DMS53 treated with DMSO at 0.1 percent for 48 hours (cell line): ENCODE measurements around the gene SLC22A23.

Source experiments
- DNase-seq: peaks from one replicate; lab custom pipeline; 2025; ENCODE audit not compliant: unreplicated experiment; lab: John Stamatoyannopoulos, UW

The SLC22A23 gene, protein sequence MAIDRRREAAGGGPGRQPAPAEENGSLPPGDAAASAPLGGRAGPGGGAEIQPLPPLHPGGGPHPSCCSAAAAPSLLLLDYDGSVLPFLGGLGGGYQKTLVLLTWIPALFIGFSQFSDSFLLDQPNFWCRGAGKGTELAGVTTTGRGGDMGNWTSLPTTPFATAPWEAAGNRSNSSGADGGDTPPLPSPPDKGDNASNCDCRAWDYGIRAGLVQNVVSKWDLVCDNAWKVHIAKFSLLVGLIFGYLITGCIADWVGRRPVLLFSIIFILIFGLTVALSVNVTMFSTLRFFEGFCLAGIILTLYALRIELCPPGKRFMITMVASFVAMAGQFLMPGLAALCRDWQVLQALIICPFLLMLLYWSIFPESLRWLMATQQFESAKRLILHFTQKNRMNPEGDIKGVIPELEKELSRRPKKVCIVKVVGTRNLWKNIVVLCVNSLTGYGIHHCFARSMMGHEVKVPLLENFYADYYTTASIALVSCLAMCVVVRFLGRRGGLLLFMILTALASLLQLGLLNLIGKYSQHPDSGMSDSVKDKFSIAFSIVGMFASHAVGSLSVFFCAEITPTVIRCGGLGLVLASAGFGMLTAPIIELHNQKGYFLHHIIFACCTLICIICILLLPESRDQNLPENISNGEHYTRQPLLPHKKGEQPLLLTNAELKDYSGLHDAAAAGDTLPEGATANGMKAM

GRCh38 chr6:3456898-3457709 is at the start of gene SLC22A23:
TSS of gene SLC22A23 (minus strand) at chr6:3457050. CDS start at chr6:3456559, 491 bp downstream.
- DNase-seq, result peak; percentile 48

- no peak for DNase-seq
Measured at GRCh38 chr6:3506200-3506599, 49.4 kb upstream of the SLC22A23 start.

DNA sequence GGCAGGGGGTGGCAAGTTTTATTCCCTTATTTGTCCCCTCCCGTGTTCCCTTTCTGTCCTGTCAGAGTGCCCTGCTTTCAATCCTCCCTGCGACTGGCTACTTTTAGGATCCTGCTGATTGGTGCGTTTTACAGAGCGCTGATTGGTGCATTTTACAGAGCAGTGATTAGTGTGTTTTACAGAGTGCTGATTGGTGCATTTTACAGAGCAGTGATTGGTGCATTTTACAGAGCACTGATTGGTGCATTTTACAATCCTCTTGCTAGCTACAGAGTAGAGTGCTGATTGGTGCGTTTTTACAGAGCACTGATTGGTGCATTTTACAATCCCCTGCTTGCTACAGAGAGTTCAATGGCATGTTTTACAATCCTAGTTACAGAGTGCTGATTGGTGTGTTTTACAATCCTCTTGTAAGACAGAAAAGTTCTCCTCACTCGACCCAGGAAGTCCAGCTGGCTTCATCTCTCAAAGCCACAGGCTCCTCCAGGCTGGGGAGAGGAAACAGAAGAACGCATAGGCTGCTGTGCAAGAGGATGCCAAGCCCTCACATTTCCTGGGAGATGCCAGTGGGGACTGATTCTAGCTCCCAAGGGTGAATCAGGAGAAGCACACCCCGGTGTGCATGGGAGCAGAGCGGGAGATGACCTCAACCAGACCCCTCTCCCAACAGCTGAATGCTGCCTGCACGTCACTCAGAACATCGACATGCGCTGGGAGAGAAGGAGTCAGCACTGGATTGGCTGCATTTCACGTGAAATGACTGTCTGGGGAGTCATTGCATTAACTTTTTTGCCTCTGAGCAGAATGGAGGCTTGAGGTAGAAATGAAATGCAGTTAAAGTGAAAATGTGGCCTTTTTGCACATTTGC is 48.3 kb upstream of the SLC22A23 start:
- DNase-seq, result no peak

- DNase-seq, result no peak
Measured at GRCh38 chr6:3504354-3504753, 47.5 kb upstream of the SLC22A23 start.

DNA sequence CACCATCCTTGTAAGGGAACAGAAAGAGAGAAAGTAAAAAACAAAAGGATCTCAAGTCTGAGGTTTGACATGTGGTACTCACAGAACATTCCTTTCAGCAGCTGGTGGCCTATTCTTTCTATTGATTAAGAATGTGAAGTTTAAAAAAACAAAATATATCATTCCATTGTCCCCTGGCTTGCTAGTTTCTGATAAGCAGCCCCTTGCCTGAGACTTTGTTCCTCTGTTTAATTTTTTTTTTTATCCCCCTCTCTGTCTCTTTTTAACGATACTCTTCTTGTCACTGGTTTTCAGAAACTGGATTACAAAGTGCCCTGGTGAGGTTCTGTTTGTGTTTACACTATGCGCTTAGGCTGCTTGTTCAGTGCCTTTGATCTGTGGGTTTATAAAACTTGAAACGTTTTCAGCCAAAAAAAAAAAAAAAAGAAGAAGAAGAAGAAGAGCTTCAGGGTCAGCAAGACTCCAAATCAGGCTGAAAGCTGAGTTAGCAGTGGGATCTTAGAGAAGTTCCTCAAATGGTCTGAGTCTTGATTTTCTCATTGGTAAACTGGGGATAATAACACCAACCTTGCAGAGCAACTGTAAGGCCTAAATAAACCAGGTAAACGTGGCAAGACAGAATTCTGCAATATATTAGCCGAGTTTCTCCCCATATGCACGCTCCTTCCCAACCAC is 45.1 kb upstream of the SLC22A23 start:
- peak; percentile 13 for DNase-seq

DNA sequence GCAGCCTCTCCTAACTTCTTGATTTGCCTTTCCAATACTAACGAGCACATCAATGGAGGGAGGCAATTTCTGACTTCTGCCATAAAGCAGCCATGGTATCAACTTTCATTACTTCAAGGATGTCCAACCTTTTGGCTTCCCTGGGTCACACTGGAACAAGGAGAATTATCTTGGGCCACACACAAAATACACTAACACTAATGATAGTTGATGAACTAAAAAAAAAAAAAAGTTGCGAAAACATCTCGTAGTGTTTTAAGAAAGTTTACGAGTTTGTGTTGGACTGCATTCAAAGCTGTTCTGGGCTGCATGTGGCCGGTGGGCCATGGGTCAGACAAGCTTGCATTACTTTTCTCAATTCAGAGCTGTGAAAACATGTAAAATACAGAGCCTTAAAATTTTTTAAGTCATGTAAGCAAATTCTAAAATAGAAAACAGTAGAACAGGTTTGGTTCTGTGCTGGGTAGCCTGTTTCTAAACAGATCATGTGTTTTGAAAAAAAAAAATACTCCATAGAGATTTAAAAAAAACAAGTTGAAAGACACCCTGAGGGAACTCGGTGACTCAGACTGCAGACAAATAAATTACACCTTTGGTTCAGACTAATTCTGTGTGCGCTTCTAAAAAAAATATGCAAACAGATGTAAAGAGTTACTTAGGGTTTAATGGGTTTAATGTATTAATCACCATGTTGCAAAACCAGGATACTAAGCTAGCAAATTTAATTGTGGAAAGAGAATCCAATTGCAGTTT is 43.6 kb upstream of the SLC22A23 start:
- peak; percentile 8 for DNase-seq

DNA sequence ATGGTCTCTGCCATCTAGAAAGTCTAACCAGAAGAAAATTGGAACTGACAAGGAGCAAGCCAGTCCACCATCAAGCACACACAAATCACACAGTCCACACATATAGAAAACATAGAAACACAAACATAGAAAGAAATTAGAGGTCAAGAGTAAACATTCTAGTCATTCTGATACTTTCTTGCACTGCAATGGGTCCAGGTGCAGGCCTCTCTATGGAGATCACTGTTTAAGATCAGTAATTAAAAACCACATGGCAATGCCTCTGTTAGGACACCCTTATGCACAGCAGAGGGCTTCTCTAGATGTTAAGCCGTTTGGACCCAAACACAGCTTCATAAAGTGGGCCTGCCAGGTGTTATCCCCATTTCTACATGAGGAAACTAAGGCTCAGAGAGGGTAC is 42.8 kb upstream of the SLC22A23 start:
- no peak for DNase-seq

GRCh38 chr6:3496395-3496794 is 39.5 kb upstream of the SLC22A23 start:
- no peak for DNase-seq

GRCh38 chr6:3494391-3495100 is 37.7 kb upstream of the SLC22A23 start:
- DNase-seq, result no peak

- no peak for DNase-seq
Measured at GRCh38 chr6:3490625-3490980, 33.8 kb upstream of the SLC22A23 start.

DNA sequence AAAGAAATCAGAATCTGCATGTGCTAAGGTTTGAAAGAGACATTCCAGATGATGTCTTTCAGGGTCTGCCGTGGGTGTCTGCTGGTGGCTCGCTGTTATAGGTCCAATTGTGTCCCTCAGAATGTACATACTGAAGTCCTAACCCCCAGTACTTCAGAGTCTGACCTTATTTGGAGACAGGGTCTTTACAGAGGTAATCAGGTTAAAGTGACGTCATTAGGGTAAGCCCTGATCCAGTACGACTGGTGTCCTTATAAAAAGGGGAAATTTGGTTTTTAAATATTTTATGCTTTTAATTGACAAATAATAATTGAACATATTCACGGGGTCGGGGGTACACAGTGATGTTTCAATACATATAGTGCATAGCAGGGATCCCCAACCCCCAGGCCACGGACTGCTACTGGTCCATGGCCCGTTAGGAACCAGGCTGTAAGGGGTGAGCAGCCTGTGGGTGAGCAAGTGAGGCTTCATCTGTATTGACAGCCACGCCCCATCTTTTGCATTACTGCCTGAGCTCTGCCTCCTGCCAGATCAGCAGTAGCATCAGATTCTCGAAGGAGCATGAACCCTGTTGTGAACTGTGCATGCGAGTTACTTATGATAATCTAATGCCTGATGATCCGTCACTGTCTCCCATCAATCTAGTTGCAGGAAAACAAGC is 33.2 kb upstream of the SLC22A23 start:
- DNase-seq, result no peak

DNA sequence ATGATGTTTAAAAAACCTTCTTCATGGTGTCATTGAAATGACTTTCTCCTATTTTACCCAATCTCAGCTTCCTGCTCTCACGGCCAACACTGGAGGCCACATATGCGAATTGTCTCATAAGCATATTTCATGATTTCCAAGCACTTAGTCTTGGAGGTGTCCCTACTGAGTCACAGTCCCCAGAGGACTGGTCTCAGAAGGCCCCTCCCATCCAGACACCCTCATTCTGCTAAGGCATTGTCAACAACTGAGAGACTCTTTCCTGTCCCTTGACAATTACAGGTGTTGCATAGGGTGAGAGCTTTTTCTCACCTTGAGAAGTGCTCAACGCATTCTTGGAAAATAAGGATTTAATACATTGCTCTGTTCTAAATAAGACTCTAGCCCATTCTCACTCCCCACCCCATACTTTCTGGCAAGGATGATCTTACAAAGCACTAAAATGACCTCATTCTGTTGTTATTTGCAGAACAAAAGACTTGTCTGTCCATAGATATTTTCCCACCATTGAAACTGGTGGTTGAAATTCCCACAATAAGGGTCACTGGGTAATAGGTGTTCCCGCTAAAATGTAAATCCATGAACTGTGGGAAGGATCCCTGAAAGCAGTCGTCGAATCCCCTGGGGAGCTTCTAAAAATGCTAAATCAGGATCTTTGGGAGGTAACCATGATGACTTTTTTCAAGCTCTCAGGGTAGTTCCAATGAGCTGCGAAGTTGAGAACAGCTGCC is 32.3 kb upstream of the SLC22A23 start:
- no peak for DNase-seq

DNA sequence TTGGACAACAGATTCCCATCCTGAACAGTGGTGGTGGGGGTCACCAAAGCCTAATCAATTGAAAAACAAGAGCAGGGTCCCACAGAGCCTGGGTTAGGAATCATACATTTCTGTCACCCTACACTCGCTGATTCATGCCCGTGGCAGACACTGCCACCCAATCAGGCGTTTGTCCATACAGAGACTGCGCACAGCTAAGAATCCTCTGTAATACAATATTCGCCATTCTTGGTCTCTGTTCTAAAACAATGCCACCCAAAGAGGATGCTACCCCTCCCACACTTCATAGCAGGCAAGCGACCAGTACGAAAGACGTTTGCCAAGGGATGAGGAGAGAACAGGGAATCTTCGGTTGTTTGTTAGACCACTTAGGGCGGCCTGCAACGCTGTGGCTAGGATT is 28.1 kb upstream of the SLC22A23 start:
- no peak for DNase-seq

DNA sequence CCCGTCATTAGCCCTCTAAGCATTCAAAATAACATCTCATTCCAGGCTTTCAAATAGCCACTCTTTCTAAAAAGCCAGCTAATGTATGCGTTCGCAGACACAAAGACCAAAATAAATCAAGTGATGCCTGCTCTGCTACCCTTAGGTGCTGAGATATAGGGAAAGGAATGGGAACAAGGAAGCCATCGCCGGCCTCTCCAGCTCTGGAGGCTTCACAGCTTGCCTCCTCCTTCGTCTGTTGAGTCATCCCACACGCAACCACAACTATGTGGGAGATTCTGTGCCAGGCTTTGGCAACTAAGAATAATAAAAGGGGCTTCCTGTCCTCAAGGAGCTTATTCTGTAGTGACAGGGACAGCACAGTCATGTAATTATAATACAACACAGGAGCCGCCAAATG is 27.3 kb upstream of the SLC22A23 start:
- DNase-seq, result no peak

DNA sequence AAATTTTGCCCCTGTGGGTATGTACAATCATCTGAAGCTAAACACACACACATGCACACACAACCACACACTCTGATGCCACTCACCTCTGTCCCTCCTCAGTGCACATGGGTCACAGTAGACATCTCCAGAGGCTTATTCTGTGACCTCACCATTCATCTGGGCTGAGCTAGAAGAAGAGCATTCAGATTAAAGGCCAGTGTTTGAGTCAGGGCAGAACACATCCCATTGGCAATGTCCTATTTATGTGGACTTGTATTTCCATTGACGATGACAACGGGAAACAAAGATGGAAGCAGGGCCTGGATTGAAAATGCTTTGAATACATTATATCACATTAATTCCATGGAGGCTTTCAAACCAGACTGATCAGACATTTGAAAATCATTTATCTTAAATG is 26.8 kb upstream of the SLC22A23 start:
- no peak for DNase-seq

DNA sequence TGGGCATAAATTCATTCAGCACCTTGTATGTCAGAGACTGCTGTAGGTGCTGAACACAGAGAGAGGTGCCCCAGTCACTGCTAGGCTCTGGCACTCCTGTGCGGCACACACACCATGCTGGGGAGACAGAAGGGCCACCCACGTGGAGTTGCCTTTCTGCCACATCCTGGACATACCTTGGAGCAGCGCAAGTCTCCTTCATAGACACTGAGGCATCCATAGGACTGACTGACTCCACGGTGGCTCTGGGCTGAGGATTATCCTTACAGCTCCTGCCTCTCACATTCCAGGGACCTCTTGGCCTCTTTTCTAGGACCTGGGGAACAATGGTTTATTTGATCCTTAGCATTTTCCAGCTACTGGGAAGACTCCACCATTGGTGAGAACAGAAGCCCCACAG is 26.0 kb upstream of the SLC22A23 start:
- no peak for DNase-seq

GRCh38 chr6:3481640-3482039 is 24.8 kb upstream of the SLC22A23 start:
- DNase-seq, result no peak

DNA sequence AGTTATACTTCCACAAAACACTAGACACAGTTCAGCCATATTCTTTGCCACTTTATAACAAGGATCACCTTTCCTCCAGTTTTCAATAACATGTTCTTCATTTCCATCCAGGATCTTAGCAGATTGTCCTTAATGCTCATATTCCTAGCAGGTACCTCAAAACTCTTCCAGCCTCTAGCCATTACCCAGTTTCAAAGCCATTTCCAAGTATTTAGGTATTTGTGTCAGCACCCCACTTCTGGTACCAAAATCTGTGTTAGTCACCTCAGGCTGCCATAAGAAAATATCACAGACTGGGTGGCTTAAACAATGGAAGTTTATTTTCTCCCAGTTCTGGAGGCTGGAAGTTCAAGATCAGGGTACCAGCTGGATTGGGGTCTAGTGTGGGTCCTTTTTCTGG is 23.2 kb upstream of the SLC22A23 start:
- DNase-seq, result no peak
